ENCODE data around the gene CCDC89.

The CCDC89 gene

DNA sequence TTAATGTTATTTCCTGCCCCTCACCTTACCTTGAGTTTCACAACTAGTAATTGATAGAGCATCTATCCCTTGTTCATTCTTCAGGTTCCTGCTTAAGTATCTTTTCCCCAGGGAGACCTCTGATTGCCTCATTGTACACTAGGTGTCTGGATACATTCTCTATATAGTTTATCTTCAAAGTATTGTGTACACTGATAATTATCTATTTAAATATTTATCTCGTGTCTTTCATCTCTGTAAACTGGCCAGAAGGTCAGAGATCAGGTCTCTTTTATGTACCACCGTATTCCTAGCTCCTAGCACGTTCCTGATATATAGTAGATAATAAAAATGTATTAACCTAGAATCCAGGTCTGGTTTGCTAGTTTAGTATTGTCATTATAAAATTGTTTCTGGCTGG is 51.2 kb downstream of the CCDC89 start:
- in situ Hi-C loops (cut with MboI; ENCODE audit: low sequenced_read_pairs, unreplicated experiment): no loop called here
- no peak for TF ChIP-seq CTCF (IDR thresholded peaks at IDR 0.05; ENCODE audit: borderline replicate concordance, control extremely low read depth, extremely low read depth, insufficient read depth, missing control alignments)
- DNase-seq (ENCODE audit: low spot score): no peak
